Suppressor macrophage treated with lipopolysaccharide for 4 hours (primary cell): ENCODE data around the gene ALPK3.

Experiments
- DNase-seq: peaks from one replicate; pipeline ENCODE4 v3.0.0-alpha.2; 2020

The ALPK3 gene

GRCh38 chr15:84816694-84817465, at the start of gene ALPK3:
Gene ALPK3 (plus strand): TSS chr15:84817356. CDS start chr15:84817453, 97 bp downstream.
- DNase-seq: no peak

- peak; percentile 33 for DNase-seq
These were observed 45.1 kb upstream of the ALPK3 start for GRCh38 chr15:84772031-84772430.

GRCh38 chr15:84772467-84772866, 44.7 kb upstream of the ALPK3 start:
- DNase-seq: peak; percentile 32

- DNase-seq: peak; percentile 72
These were observed 43.4 kb upstream of the ALPK3 start for GRCh38 chr15:84773716-84774115.

- no peak for DNase-seq
These were observed 41.2 kb upstream of the ALPK3 start for GRCh38 chr15:84775867-84776449.

- DNase-seq: no peak
These were observed 39.0 kb upstream of the ALPK3 start for GRCh38 chr15:84778194-84778593.

GRCh38 chr15:84780492-84780891, 36.7 kb upstream of the ALPK3 start:
- no peak for DNase-seq

GRCh38 chr15:84781495-84781894, 35.7 kb upstream of the ALPK3 start:
- DNase-seq: no peak

GRCh38 chr15:84782346-84782745, 34.8 kb upstream of the ALPK3 start:
- DNase-seq: no peak

- DNase-seq: no peak
These were observed 33.5 kb upstream of the ALPK3 start for GRCh38 chr15:84783493-84784251.

- DNase-seq: no peak
These were observed 32.9 kb upstream of the ALPK3 start for GRCh38 chr15:84784262-84784661.

- DNase-seq: no peak
These were observed 32.1 kb upstream of the ALPK3 start for GRCh38 chr15:84785053-84785452.

- peak; percentile 37 for DNase-seq
These were observed 28.7 kb upstream of the ALPK3 start for GRCh38 chr15:84788500-84788899.

- no peak for DNase-seq
These were observed 27.4 kb upstream of the ALPK3 start for GRCh38 chr15:84789762-84790161.

GRCh38 chr15:84790676-84791075, 26.5 kb upstream of the ALPK3 start:
- DNase-seq: no peak

- no peak for DNase-seq
These were observed 25.4 kb upstream of the ALPK3 start for GRCh38 chr15:84791763-84792162.

- no peak for DNase-seq
These were observed 23.6 kb upstream of the ALPK3 start for GRCh38 chr15:84793431-84794161.

GRCh38 chr15:84794162-84794547, 23.0 kb upstream of the ALPK3 start:
- no peak for DNase-seq

- DNase-seq: no peak
These were observed 22.0 kb upstream of the ALPK3 start for GRCh38 chr15:84795186-84795585.

- DNase-seq: no peak
These were observed 19.9 kb upstream of the ALPK3 start for GRCh38 chr15:84797212-84797611.

GRCh38 chr15:84797801-84798200, 19.4 kb upstream of the ALPK3 start:
- DNase-seq: no peak

GRCh38 chr15:84798436-84798946, 18.7 kb upstream of the ALPK3 start:
- no peak for DNase-seq
